ENCODE data around the gene STARD13. TPM values are rescaled to one million over a fixed set of nuclear protein-coding genes. Genes with fewer than 3 reads are reported as not detected.

The STARD13 gene
- total and polyA plus RNA-seq, 4 donors, result 2.7 to 15.3 (median 5.7) TPM

GRCh38 chr13:33207615-33207961 lies 78.0 kb downstream of the STARD13 start (continued):
- TF ChIP-seq CTCF (IDR thresholded peaks at IDR 0.05; ENCODE audit: low read depth, low read length, missing input control), result no peak
- TF ChIP-seq RXRA (IDR thresholded peaks at IDR 0.05), result peak; percentile 44 to 67
- no peak for TF ChIP-seq HNF4G (IDR thresholded peaks at IDR 0.05)
- TF ChIP-seq ATF3 (IDR thresholded peaks at IDR 0.05), result no peak
- no peak for TF ChIP-seq EGR1 (IDR thresholded peaks at IDR 0.05; ENCODE audit: low read depth in 2 of 2)
- TF ChIP-seq HNF4A (conservative IDR thresholded peaks at IDR 0.05), result peak in 1 of 2 donors; percentile 41
- no peak for TF ChIP-seq FOXA1 (IDR thresholded peaks at IDR 0.05)

- 59% methylated on average over 5 of the region's 5 CpGs for WGBS
Measured at GRCh38 chr13:33206945-33207614, 78.5 kb downstream of the STARD13 start.

More at GRCh38 chr13:33206945-33207614, 78.5 kb downstream of the STARD13 start:
- no peak overlapping the region for H3K9ac ChIP-seq (ENCODE audit: low read depth in 1 of 2, low read length in 2 of 2)
- peaks cover 0 to 13% (median 4%) of the 10 kb centered on the region in 4 donors for H3K4me1 ChIP-seq (ENCODE audit: control insufficient read depth in 4 of 4, insufficient read depth in 4 of 4, low read length in 3 of 4)
- H3K4me3 ChIP-seq (ENCODE audit: low read depth in 1 of 3, low read length in 3 of 3), result no peak overlapping the region
- TF ChIP-seq REST (IDR thresholded peaks at IDR 0.05) (no peak), TAF1 (conservative IDR thresholded peaks at IDR 0.05) (no peak), RAD21 (IDR thresholded peaks at IDR 0.05) (no peak), FOXA1 (IDR thresholded peaks at IDR 0.05) (no peak), GABPA (IDR thresholded peaks at IDR 0.05 in 1 of 2, conservative IDR thresholded peaks at IDR 0.05 in 1 of 2) (no peak), EGR1 (IDR thresholded peaks at IDR 0.05; ENCODE audit: low read depth in 2 of 2) (no peak), NR2F2 (IDR thresholded peaks at IDR 0.05) (no peak), ZBTB33 (IDR thresholded peaks at IDR 0.05) (no peak), CTCF (IDR thresholded peaks at IDR 0.05; ENCODE audit: low read depth, low read length, missing input control) (no peak), JUND (IDR thresholded peaks at IDR 0.05) (no peak), HNF4A (conservative IDR thresholded peaks at IDR 0.05) (no peak)
- H3K27ac ChIP-seq (ENCODE audit: low read depth in 1 of 2, low read length in 2 of 2), result peak overlapping the region; percentile 21 to 58
- H3K36me3 ChIP-seq (ENCODE audit: control insufficient read depth in 4 of 4, insufficient read depth in 3 of 4, low read depth in 1 of 4, low read length in 3 of 4), result no peaks in the 10 kb centered on the region
- no peaks in the 10 kb centered on the region for H3K27me3 ChIP-seq (ENCODE audit: control insufficient read depth in 4 of 4, insufficient read depth in 4 of 4, low read length in 3 of 4)
- no peaks in the 10 kb centered on the region for H3K9me3 ChIP-seq (ENCODE audit: control insufficient read depth in 4 of 4, low read length in 3 of 4)
- DNase-seq (ENCODE audit: low spot score), result no peak

Data from liver (tissue), 9 donors.